ENCODE data around the gene CLCA4.

The CLCA4 gene

GRCh38 chr1:86503406-86504136 lies 43.3 kb upstream of the CLCA4 start:
- H3K4me3 ChIP-seq (ENCODE audit: control insufficient read depth, low read depth, low read length) = no peak overlapping the region
- no peak for TF ChIP-seq CTCF (IDR thresholded peaks at IDR 0.05; ENCODE audit: control insufficient read depth, insufficient read depth, low read depth, low read length, missing control alignments)

GRCh38 chr1:86504137-86504479 lies 42.8 kb upstream of the CLCA4 start:
- DNase-seq (ENCODE audit: low read depth) = no peak
- TF ChIP-seq CTCF (IDR thresholded peaks at IDR 0.05; ENCODE audit: control insufficient read depth, insufficient read depth, low read depth, low read length, missing control alignments) = no peak
- no peak overlapping the region for H3K4me3 ChIP-seq (ENCODE audit: control insufficient read depth, low read depth, low read length)

More at GRCh38 chr1:86503406-86504136, 43.3 kb upstream of the CLCA4 start:
- no peak for DNase-seq (ENCODE audit: low read depth)

- DNase-seq (ENCODE audit: low read depth) = peak; percentile 50
- H3K4me3 ChIP-seq (ENCODE audit: control insufficient read depth, low read depth, low read length) = no peak overlapping the region
- TF ChIP-seq CTCF (IDR thresholded peaks at IDR 0.05; ENCODE audit: control insufficient read depth, insufficient read depth, low read depth, low read length, missing control alignments) = no peak
These were observed 41.8 kb upstream of the CLCA4 start for GRCh38 chr1:86504895-86505563.

- no peak for DNase-seq (ENCODE audit: low read depth)
- no peak overlapping the region for H3K4me3 ChIP-seq (ENCODE audit: control insufficient read depth, low read depth, low read length)
- TF ChIP-seq CTCF (IDR thresholded peaks at IDR 0.05; ENCODE audit: control insufficient read depth, insufficient read depth, low read depth, low read length, missing control alignments) = no peak
These were observed 41.3 kb upstream of the CLCA4 start for GRCh38 chr1:86505564-86505902.

GRCh38 chr1:86507935-86508582 lies 38.8 kb upstream of the CLCA4 start:
- peak; percentile 51 for TF ChIP-seq CTCF (IDR thresholded peaks at IDR 0.05; ENCODE audit: control insufficient read depth, insufficient read depth, low read depth, low read length, missing control alignments)
- no peak overlapping the region for H3K4me3 ChIP-seq (ENCODE audit: control insufficient read depth, low read depth, low read length)
- DNase-seq (ENCODE audit: low read depth) = no peak

- H3K4me3 ChIP-seq (ENCODE audit: control insufficient read depth, low read depth, low read length) = no peak overlapping the region
- no peak for DNase-seq (ENCODE audit: low read depth)
- no peak for TF ChIP-seq CTCF (IDR thresholded peaks at IDR 0.05; ENCODE audit: control insufficient read depth, insufficient read depth, low read depth, low read length, missing control alignments)
These were observed 38.3 kb upstream of the CLCA4 start for GRCh38 chr1:86508583-86508969.
